ENCODE data around the gene RNF166.

Gene RNF166

GRCh38 chr16:88694221-88695087, 11.8 kb downstream of the RNF166 start:
- no peak overlapping the region for H3K4me3 ChIP-seq (ENCODE audit: low read depth, low read length)

GRCh38 chr16:88693420-88694177, 12.6 kb downstream of the RNF166 start:
- H3K4me3 ChIP-seq (ENCODE audit: low read depth, low read length), result no peak overlapping the region

GRCh38 chr16:88692861-88693260, 13.3 kb downstream of the RNF166 start:
- H3K4me3 ChIP-seq (ENCODE audit: low read depth, low read length), result no peak overlapping the region

GRCh38 chr16:88691924-88692560, 14.2 kb downstream of the RNF166 start:
- H3K4me3 ChIP-seq (ENCODE audit: low read depth, low read length), result no peak overlapping the region

- H3K4me3 ChIP-seq (ENCODE audit: low read depth, low read length), result no peak overlapping the region
These were observed 14.9 kb downstream of the RNF166 start for GRCh38 chr16:88691129-88691813.

- no peak overlapping the region for H3K4me3 ChIP-seq (ENCODE audit: low read depth, low read length)
These were observed 15.7 kb downstream of the RNF166 start for GRCh38 chr16:88690341-88691128.

- no peak overlapping the region for H3K4me3 ChIP-seq (ENCODE audit: low read depth, low read length)
These were observed 18.0 kb downstream of the RNF166 start for GRCh38 chr16:88688013-88688778.

- H3K4me3 ChIP-seq (ENCODE audit: low read depth, low read length), result no peak overlapping the region
These were observed 18.6 kb downstream of the RNF166 start for GRCh38 chr16:88687676-88688012.

- H3K4me3 ChIP-seq (ENCODE audit: low read depth, low read length), result no peak overlapping the region
These were observed 19.0 kb downstream of the RNF166 start for GRCh38 chr16:88687254-88687576.

GRCh38 chr16:88686439-88687253, 19.6 kb downstream of the RNF166 start, which contains the start of gene SNAI3:
Gene SNAI3 (minus strand): TSS chr16:88686507. CDS start chr16:88686406, 101 bp downstream.
- H3K4me3 ChIP-seq (ENCODE audit: low read depth, low read length), result peak within 1 kb of the TSS; percentile 54

- H3K4me3 ChIP-seq (ENCODE audit: low read depth, low read length), result peak overlapping the region; percentile 54
These were observed 20.2 kb downstream of the RNF166 start for GRCh38 chr16:88686062-88686438.

- peak overlapping the region; percentile 54 for H3K4me3 ChIP-seq (ENCODE audit: low read depth, low read length)
These were observed 20.8 kb downstream of the RNF166 start for GRCh38 chr16:88685156-88686061.

GRCh38 chr16:88684569-88685155, 21.5 kb downstream of the RNF166 start:
- H3K4me3 ChIP-seq (ENCODE audit: low read depth, low read length), result no peak overlapping the region

- no peak overlapping the region for H3K4me3 ChIP-seq (ENCODE audit: low read depth, low read length)
These were observed 24.3 kb downstream of the RNF166 start for GRCh38 chr16:88681709-88682451.

GRCh38 chr16:88681084-88681680, 25.0 kb downstream of the RNF166 start:
- no peak overlapping the region for H3K4me3 ChIP-seq (ENCODE audit: low read depth, low read length)

- no peak overlapping the region for H3K4me3 ChIP-seq (ENCODE audit: low read depth, low read length)
These were observed 25.6 kb downstream of the RNF166 start for GRCh38 chr16:88680554-88681083.

All from iPS-11a (cell line).